Stimulated activated CD4-positive, alpha-beta T cell treated with anti-CD3 and anti-CD28 coated beads, TNF-alpha, amount 100 ng/mL, for 1 hour (primary cell): ENCODE measurements around the gene C1QL2.

Experiments
- DNase-seq, 3 donors: peaks; one replicate each; pipeline ENCODE4 v3.0.0-alpha.2; 2020; ENCODE audit warnings: low read depth in 3 of 3, low spot score in 1 of 3

C1QL2 gene

DNA sequence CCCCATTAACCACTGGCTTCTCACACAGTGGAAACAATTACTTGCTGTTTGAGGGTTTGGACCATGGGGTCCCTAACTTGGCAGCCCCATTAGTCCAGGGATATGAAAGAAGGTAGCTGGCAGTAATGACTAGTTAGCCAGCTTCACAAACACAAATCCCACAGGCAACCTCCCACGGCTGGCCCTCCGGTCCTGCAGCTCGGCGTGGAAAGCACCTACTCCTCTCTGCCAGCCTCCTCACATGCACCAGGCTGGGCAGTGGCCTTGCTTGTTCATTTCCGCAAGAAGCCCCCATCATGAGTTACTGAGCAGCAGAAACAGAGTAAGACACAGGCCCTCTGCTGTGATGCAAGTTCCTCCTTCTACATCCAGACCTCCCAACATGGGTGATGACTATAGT, 13.7 kb downstream of the C1QL2 start:
- no peak for DNase-seq

DNA sequence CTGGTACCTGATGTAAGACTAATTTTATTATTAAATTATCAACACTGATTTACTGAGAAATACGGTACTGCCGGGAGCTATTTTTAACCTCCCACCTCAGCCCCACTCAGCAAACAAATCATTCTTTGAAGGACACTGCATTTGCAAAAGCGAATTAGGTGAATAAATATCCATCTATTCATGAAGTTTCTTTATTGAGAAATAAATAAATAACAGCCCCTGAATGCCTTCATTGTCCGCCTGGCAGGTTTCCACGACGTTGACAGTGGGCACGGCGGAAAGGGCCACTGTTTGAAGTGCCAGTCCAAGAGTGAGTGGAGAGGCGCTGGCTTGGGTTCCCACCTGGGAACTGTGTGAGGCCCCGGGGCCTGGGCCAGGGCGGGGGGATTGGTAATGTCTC, 15.7 kb downstream of the C1QL2 start:
- no peak for DNase-seq

DNA sequence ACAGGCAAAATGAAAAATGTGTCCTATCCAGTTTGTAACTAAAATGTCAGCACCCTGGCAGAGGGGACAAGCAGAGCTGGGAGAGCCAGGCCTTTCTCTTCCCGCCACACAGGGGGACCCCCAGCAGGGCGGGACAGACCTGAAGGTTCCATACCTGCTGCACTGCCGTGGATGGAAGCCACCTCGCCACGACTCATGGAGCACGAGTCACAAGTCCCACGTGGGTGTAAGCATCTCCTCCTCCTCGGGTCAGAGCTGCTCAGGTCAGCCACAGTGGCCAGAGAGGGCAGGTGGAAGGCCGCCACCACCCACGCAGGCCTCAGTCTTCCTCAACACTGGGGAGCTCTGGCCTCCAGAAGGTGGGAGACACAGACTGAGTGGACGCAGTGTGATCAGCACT, 21.0 kb downstream of the C1QL2 start:
- no peak for DNase-seq

DNA sequence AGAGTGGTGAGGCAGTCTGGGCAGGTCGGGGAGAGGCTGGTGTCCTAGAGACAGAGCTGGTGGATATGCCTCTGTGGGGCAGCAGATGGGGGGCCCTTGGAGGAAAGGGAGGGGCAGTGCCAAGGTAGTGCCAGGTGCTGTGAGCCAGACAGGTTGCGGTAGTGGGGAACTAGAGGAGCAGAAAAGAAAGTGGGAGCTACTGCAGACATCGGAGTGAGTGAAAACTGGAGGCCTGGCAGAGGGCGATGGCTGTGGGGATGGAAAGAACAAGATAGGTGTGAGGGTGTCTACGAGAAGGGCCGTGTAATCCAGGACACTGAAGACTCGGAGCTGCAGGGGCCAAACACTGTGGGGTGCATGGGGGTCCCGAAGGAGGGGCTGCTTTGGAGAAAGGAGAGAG, 21.7 kb downstream of the C1QL2 start:
- DNase-seq, result no peak

DNA sequence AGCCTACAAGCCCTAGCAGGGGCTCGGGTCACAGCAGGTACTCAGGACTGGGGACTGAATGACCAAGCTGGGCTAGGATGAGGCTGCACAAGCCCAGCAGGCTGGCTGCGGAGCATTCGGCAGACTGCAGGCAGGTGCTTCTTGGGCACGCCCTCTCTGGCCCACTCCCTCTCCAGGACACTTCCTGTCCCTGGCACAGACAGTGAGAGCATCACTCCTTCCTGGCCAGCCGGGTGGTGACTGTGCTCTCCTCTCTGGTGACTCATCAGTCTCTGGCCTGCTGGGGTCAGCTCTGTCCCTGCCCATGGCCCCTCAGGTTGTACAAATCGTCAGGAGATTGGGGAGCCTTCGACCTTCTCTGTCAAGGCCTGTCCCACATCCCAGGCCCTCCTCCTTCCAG, 22.5 kb downstream of the C1QL2 start:
- DNase-seq, result no peak

DNA sequence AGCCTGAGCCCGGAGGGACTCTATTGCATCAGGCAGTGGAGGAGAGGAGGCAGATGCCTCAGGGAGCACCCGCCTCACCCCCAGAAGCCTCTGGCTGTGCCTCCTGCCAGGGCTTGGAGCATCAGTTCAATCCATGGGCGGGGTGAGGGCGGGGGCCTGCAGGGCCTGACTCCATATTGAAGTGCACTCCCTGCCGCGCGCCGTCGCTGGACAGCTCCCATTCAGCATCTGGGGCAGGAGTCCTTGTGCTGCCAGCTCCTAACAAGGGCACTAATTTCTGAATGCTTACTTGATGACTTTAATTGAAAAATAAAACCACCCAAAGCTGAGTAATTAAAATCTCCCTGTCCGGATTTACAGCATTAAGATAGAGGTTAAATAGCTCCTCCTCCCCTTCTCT, 23.8 kb downstream of the C1QL2 start:
- no peak for DNase-seq

DNA sequence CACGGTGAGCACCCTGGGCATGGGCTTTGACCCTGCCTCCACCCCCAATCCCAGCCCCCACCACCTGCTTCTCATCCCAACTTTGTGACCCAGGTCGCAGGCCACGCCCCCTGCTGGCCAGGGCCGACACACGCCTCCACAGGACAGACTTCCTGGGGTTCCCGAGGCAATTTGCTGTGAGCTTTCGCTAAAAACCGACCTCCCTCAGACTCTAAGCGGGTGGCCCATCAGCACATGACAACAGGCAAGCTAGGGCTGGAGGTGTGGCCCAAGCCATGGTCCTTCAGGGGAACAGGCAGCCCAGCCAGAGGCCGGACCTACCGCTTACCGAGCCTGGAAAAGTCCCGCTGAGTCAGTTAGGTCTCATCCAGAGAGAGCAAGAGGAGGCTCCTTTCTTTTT, 31.9 kb downstream of the C1QL2 start:
- peak in 1 of 3 donors; percentile 3 for DNase-seq

DNA sequence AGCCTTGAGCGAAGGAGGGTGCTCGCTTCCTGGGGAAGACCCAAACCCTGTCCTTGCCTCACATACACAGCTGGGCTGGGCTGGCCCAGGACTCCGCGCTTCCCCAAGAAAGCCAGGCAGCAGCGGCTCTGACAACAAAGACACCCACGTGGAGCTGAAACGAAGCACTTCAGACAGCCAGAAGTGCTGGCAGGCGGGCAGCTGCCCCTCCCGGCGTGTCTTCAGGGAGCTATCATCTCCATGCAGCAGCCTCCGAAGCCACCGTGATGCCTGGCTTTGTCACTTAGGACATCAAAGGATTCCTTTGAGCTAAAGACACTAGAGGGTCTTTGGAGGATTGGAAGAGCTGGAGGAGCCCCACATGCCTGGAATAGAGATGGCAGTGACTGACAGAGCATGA, 35.2 kb downstream of the C1QL2 start:
- DNase-seq, result no peak

DNA sequence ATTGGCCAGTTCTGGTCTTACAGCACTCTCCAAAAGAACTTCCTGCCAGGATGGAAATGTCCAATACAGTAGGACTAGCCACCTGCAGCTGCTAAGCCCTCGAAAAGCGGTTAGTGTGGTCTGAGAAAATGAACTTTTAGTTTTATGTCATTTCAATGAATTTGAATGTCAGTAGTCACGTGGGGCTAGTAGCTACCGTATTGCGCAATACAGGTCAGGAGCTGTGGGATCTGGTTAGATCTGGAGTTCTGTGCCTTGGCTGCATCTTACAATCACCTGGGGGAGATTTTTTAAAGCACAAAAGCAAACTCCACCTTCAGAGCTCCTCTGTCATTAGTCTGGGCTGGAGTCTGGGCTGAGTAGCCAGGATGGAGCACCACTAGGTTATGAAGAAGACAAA, 35.9 kb downstream of the C1QL2 start:
- no peak for DNase-seq

DNA sequence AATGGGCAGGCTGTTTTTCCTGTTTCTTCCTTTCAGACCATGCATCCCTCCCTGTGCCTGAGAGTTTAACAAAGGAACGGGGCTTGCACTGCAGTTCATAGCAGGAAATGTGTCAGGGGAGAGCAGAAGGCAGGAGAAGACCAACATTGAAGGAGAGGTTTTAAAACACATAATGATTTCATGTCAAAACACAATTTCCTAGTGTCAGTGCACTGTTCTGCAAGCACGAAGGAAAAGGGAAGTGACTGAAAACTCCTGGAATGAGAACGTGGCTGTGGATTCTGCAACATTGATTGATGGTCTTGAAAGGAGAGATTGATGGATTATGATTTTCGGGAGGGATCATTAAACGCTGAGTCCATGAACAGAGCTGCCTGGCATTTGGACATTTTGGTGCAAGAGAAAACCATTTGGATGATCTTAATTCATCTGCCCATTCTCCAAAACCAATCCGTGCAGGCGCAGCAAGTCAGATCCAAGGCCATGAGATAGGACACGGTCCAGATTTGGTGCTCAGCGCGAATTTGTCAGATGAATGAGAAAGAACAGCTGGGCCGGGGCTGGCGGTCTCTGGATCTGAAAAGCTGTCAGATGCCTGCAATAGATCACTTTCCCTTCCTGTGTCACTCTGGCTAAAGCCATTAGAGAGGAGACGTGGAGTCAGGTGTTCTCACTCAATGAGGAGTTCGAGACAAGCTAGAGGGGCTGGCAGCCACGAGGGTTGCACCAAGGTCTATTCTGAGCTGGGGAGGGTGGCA, 38.4 kb downstream of the C1QL2 start:
- DNase-seq, result no peak

DNA sequence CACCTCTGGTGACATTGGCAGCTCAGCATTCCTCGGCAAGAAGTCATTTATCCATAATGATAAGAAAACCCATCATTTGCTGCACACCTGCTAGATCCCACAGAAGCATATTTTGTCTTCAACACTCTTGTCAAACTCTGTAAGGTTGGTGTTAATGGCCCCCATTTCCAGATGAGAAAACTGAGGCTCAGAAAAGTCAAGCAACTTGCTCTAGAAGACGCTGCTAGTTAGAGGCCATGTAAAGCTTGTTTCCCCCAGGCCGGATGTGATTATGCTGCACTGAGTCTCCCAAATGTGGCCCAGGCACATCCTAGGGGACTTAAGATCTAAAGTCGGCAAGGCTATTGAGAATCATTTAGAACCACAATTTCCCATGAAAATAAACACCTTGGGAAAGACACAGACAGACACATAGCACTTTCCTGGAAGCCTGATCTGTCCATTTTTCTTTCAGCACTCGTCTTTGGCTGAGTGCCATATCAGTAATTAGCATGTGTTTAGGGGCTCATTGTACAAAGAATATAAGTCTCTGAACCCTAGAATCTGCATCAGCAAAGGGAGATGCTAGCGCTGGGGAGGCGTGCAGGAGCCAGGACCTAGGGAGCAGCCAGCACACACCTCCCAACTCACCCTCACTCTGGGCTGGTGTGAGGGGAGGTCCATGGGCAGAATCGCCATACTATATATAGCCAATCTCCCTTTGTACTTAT, 39.3 kb downstream of the C1QL2 start:
- no peak for DNase-seq

DNA sequence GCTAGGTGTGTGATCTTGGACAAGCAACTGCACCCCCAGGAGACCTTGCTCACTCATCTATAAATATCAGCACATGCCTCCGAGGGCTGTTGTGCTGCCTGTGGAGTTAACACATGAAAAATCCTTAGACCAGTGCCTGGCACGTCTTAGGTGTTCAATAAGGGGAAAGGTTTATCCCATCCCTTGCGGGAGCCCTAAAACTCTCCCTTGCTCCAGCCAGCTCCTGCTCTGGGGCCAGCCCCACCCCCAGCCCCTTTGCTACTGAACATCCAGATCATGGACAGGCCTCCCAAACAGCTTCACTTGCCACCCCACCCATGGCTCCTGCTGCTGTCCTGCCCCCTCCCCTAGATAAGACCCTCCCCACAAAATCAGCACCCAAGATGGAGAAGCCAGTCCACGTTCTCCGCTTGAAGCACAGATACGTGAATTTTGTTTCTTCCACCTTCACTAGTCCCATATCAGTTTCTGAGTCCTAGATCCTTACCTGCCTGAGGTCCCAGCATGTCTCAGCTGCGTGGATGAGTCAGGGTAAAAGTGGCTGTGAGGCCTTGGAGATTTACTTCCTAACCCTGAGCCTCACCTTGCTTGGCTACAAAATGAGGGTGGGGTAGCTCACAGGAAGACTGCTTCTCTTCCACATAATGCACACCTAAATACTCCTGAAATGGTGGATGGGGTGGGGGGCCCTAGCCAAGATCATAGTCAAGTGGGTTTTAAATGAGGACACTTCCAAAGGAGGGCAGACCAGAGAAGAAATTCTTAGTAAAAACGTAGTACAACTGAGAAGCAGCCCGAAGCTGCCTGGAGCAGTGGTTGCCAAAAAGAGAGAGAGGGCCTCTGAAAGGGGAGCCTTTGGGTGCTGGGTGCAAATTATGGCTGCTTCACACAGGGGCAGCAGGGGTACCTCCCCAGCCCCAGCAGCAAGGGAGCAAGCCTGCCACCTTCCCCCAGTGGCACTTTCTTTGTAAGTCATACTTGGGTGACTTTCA, 40.4 kb downstream of the C1QL2 start:
- no peak for DNase-seq

DNA sequence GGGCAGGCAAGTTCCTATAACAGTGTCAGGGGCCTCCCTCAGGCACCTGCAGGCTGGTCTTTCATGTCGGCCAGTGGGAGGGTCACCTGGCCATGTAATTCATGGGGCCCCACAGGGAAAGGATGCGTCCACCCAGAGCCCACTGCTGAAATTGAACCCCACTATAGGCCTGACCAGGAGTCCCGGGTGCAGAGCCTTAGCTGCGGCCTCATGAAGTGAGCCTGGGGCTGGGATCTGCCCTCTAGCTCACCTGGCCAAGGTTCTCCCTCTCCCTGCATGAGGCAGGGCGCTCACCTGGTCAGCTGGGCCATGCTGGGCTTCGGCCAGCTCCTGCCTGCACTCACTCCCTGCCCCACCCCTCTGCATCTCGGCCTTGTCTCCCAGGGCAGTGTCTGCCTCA, 41.1 kb downstream of the C1QL2 start:
- no peak for DNase-seq

DNA sequence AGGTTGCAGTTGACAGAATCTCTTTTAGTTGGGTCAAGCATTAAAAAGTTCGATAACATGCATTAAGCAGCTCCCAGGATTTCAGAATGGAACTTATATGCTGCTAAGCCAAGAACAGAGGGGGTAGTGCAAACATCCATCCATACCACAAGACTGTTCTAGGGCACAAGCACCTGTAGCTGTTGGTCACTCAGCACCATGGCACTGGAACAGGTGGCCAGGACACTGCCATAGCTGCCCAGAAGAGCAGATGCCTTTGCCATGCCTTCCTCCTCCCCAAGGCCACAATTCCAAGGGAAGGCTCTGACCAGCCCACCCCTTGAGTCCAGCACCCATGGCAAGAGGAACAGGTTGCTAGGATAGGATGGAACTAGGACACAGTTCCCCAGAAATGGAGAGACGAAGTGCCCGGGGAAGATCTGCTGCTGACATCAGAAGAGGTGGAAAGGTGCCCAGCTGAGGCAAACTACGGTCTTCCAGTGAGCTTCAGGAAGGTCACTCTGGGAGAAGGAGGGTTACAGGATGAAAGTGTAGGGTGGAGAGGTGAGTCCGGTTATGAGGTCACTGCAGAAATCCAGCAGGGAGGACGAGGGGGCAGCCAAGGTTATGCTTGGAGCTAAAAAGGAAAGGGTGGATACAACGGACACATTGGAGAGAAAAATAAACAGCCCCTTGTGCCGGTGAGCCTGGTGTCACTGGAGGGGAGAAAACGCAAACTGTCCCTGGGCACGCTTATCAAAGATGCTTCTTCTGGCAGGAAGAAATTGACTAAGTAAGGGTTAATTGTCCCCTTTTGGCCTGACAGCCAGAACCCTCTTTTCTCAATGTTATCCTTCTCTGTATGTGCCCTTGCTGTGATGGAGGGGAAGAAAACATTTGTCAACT, 41.9 kb downstream of the C1QL2 start:
- no peak for DNase-seq

DNA sequence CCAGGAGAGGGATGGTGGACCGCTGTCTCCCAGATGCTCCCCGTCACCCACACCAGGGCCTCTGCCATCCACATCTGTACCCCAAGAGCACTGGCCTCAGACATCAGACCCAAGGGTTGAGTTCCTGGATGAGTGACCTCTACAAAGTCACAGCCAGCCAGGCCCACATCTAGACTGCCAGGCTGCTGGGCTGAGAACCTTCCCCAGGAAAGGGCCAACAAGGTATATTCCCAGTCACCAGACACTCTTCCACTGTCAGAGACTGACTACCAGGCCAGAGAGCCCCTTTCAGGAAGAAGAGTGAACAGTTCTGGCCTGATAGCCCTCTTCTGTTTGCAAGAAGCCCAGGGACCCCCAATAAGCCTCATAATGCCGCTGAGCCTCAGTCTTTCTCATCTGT, 44.3 kb downstream of the C1QL2 start:
- DNase-seq, result no peak

DNA sequence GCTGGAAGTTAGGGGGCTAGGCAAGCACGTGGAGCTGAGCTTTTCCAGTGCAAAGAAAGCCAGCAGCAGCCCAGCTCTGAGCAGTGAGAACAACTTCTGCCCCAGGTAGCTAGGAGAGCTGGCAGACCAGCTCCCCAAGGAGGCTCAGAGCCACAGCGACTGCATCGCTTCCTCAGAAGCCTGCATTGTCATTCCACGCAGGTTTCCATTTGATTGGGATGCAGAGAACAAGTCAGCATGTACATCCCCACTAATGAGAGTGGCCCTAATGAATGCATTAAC, 45.1 kb downstream of the C1QL2 start:
- no peak for DNase-seq

DNA sequence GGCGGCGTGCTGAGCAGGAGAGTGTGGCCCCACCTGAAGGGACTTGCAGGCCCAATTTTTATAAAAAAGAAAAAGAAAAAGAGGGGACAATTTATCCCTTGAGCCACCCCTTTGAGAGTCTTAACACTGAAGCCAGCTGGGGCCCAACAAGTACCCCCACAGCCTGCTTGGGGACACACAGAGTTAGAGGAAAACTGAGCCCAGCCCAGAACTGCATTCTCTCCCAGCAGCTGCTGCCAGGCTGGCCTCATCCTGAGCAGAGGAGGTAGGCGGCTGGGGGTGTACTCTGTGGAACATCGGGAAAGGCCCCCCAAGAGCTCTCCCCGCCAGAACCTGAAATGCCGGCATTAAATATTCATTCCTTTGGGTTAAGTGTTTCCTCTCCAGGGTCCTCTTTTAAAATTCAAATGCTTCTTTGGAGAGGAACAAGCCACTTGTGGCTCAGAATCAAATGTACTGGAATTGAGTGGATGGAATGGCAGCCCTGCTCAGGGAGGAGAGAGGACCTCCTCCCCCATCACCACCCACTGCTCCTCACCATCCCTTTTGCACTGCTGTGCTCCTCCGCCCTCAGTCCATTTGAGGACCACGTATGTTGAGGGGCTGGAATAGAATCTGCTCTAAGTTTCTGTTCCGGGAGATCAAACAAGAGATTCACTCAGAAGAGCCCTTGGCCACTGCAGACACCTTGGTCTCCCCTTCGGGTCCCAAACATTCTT, 45.6 kb downstream of the C1QL2 start:
- no peak for DNase-seq

DNA sequence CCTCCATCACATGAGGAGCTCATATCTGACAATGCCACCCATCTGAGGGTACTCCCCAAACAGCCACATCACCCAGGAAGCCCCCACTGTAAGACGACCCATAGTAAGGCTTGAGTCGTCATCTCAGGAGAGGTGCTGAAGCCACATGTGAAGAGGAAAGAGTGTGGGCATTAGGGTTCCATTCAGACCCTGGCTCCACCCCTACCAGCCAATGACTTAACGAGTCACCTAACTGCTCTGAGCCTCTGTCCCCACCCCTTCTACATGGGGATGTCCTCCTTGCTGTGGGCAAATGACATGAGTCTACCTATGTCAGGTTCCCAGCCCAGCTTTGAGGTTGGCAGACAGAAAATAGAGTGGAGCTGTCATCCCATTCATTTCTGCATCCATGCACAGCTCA, 46.3 kb downstream of the C1QL2 start:
- no peak for DNase-seq

DNA sequence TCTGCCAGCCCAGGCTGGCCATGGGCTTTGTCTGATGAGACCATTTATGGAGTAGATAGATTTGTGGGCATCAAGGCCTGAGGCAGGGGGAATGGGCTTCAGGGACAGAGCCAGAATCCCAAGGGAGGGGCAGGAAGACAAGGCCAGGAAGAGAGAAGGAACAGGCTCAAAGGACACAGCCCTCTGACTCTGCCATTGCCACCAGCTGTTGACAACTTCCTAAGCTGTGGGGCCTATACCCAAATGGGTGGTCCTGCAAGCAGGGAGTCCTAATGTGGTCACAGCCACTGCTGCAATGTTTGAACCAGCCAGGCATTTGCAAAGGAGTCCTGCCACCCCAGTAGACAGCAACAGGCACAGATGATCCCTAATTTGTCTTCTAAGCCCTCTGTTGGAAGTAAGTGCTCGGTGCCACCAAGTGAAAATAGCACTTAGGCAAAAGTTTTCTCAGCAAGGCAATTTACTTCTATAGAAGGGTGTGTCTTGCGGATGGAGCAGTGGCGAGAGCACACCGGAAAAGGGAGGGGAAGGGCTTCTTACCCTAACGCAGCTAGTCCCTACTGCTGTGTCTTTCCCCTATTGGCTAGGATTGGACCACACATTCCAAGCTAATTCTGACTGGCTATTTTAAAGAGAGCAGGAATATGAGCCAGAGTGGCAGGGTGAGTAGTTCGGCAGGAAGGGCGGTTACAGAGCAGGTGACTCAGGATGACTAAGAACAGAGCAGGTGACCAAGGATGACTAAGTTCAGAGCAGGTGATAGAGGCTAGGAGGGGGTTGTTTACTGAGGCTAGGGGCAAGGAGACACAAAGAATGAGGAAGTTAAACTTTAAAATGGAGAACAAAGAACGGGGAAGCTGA, 47.2 kb downstream of the C1QL2 start:
- DNase-seq, result no peak
